ENCODE measurements around the gene VWC2.

DNA sequence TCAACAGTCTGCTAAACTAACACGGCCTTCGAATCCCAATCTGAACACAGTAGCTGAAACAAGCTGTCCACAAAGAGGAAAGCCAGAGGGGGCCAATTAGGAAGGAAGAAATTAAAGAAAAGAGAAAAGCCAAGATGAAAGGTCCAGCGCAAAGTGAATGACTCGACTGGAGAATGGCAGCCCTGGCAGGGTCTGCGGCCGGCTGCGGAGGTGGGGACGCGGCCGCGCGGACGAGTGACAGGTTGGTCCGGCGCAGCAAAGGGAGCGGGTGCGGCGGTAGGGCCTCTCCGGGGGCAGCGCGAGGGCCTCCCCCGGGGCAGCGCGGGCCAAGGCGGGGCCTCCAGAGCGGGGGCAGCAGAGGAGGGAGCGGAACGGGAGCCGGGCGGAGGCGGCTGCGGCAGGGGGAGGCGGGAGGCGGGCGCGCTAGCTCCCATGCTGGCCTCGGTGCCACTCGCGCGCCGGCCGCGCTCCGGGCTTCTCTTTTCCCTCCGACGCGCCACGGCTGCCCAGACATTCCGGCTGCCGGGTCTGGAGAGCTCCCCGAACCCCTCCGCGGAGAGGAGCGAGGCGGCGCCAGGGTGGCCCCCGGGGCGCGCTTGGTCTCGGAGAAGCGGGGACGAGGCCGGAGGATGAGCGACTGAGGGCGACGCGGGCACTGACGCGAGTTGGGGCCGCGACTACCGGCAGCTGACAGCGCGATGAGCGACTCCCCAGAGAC lies at the start of gene VWC2:
- TF ChIP-seq, protein P1, sequence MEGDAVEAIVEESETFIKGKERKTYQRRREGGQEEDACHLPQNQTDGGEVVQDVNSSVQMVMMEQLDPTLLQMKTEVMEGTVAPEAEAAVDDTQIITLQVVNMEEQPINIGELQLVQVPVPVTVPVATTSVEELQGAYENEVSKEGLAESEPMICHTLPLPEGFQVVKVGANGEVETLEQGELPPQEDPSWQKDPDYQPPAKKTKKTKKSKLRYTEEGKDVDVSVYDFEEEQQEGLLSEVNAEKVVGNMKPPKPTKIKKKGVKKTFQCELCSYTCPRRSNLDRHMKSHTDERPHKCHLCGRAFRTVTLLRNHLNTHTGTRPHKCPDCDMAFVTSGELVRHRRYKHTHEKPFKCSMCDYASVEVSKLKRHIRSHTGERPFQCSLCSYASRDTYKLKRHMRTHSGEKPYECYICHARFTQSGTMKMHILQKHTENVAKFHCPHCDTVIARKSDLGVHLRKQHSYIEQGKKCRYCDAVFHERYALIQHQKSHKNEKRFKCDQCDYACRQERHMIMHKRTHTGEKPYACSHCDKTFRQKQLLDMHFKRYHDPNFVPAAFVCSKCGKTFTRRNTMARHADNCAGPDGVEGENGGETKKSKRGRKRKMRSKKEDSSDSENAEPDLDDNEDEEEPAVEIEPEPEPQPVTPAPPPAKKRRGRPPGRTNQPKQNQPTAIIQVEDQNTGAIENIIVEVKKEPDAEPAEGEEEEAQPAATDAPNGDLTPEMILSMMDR (IDR thresholded peaks at IDR 0.05), result no peak
- no peak for TF ChIP-seq EZH2 (IDR thresholded peaks at IDR 0.05; ENCODE audit: borderline replicate concordance, insufficient read depth, low read depth, low read length, poor library complexity, severe bottlenecking)
